HCT116 (cell line): Measurements from ENCODE around the gene ECSCR.
"Not testable (repeated sequence)": the region's sequence is repeated elsewhere in the genome, so short reads cannot be mapped to it uniquely, and the experiment has no call there.

Experiments
- ATF3 ChIP-seq: IDR thresholded peaks from 2 replicates; pipeline ENCODE4 v1.6.1; 2012
- CTCF ChIP-seq, 3 experiments: fragments of 200-600 bp in 1 of 3; sonication (generic) in 1 of 3; IDR thresholded peaks in 2 of 3; conservative IDR thresholded peaks in 1 of 3; 2 replicates each; pipeline ENCODE4 v1.5.1; 2012 to 2017; ENCODE audit warnings: low read depth in 2 of 3, low read length in 2 of 3, antibody characterized with exemption in 1 of 3, borderline replicate concordance in 1 of 3, control low read depth in 1 of 3, mild to moderate bottlenecking in 1 of 3, mixed read lengths in 1 of 3, mixed run types in 1 of 3, moderate library complexity in 1 of 3; ENCODE audit not compliant: insufficient read depth in 1 of 3

- not testable (repeated sequence) for TF ChIP-seq CTCF (IDR thresholded peaks at IDR 0.05 in 2 of 3, conservative IDR thresholded peaks at IDR 0.05 in 1 of 3; ENCODE audit: borderline replicate concordance in 1 of 3, insufficient read depth in 1 of 3, low read depth in 2 of 3, low read length in 2 of 3); ATF3
These were observed 22.1 kb downstream of the ECSCR start for GRCh38 chr5:139440416-139440815.
